Heart left ventricle (tissue), 16 donors: Measurements from ENCODE around the gene PAFAH1B2. TPM values are rescaled to one million over a fixed set of nuclear protein-coding genes. Genes with fewer than 3 reads are reported as not detected.

Source experiments
- ATAC-seq, 4 donors: fragments of 200-7000 bp; cut with Tn5 transposase; one replicate each; pipeline ENCODE4 v1.9.1; 2020 to 2022; ENCODE audit warnings: moderate library complexity in 4 of 4, mild to moderate bottlenecking in 3 of 4, moderate number of reproducible peaks in 1 of 4
- DNase-seq, 5 donors: peaks; one replicate each; pipeline ENCODE4 v3.0.0-alpha.2; 2020
- H3K27ac ChIP-seq, 12 donors: fragments of 200-600 bp; sonication (generic) in 4 of 12; one replicate each; pipeline versions ENCODE4 v1.5.0 to v1.8.0; 2016 to 2022; ENCODE audit warnings: mild to moderate bottlenecking in 2 of 12
- H3K27me3 ChIP-seq, 9 donors: fragments of 200-600 bp; sonication (generic) in 2 of 9; one replicate each; pipeline versions ENCODE4 v1.5.1 to v1.8.0; 2016 to 2022; ENCODE audit warnings: mild to moderate bottlenecking in 3 of 9
- H3K36me3 ChIP-seq, 9 donors: fragments of 200-600 bp; sonication (generic) in 2 of 9; one replicate each; pipeline versions ENCODE4 v1.5.0 to v1.8.0; 2018 to 2022; ENCODE audit warnings: mild to moderate bottlenecking in 2 of 9
- H3K4me1 ChIP-seq, 12 donors: fragments of 200-600 bp; sonication (generic) in 4 of 12; one replicate each; pipeline versions ENCODE4 v1.5.0 to v1.8.0; 2016 to 2022; ENCODE audit warnings: mild to moderate bottlenecking in 3 of 12
- H3K4me3 ChIP-seq, 12 donors: fragments of 200-600 bp; sonication (generic) in 4 of 12; one replicate each; pipeline versions ENCODE4 v1.5.0 to v1.8.0; 2017 to 2022; ENCODE audit warnings: mild to moderate bottlenecking in 9 of 12, moderate library complexity in 4 of 12
- H3K9me3 ChIP-seq, 12 donors: fragments of 200-600 bp; sonication (generic) in 4 of 12; one replicate each; pipeline versions ENCODE4 v1.5.0 to v1.8.0; 2016 to 2022; ENCODE audit warnings: mild to moderate bottlenecking in 1 of 12
- POLR2A ChIP-seq, 2 donors: fragments of 450-650 bp; IDR thresholded peaks; one replicate each; pipeline ENCODE4 v1.6.1; 2017; ENCODE audit warnings: antibody characterized with exemption in 2 of 2, mild to moderate bottlenecking in 2 of 2, moderate library complexity in 2 of 2
- WGBS, 4 donors: extraction: QIAGEN DNeasy Blood & Tissue Kit in 2 of 4; methylation state at CpG; one replicate each; pipeline versions ENCODE4 v1.1.5 to v1.1.7; 2013 to 2018; 5-methylcytosine and 5-hydroxymethylcytosine counted together
- intact Hi-C, 10 donors: fragments of 100-400 bp; cut with DNase I; formaldehyde crosslinking; loops; one replicate each; pipeline versions ENCODE4 v1.11.1 to v1.14.2; 2022
- polyA plus RNA-seq, 2 donors: library from polyadenylated mRNA; stranded (reverse); fragments of 200-250 nt; gene quantifications; one replicate each; pipeline ENCODE4 v1.2.3, GENCODE V29; 2013
- total RNA-seq, 9 donors: library from RNA; depleted of rRNA in 2 of 9; stranded (reverse); fragments of >200 nt in 2 of 9; fragmentation: NEBNext Ultra II Directional in 3 of 9; extraction: Animal tissue kit (Norgen Biotek cat#: 25700) in 3 of 9; gene quantifications; one replicate each; pipeline versions ENCODE4 v1.1.0 to v1.2.4, GENCODE V29; 2016 to 2023
- TF ChIP-seq, protein P1 (sequence below), 12 donors: fragments of 200-600 bp; sonication (generic) in 4 of 12; IDR thresholded peaks; one replicate each; pipeline versions ENCODE4 v1.5.0 to v1.8.0; 2018 to 2022; ENCODE audit warnings: antibody characterized with exemption in 12 of 12, mild to moderate bottlenecking in 5 of 12
- donor health status: ischemic (EF 13 %, LVEDD 7.1; RV severe dilation, severe dysfunction).
- donor health status: healthy with polysubstance abuse.
- donor health status: DM: no; HTN: yes; CAD: no.
- donor health status: DM: no; HTN: no; CAD: no.
- donor health status: ischemic (EF 25% LVEDD 6.9; RV normal size, moderate dysfunction).
- donor health status: ischemic (EF 25% LVEDD 5.7; RV mildly dilated, moderate dysfunction).
- donor health status: healthy.
- donor health status: DM: yes; HTN: yes; CAD: no.
- donor health status: ischemic (EF 35%, LVEDD 5.7; RV mildly dilated, moderate dysfunction).
- donor health status: nonischemic (EF 11% LVEDD 7.7; RV severe dilation, severe dysfunction).
- donor health status: DM: yes; HTN: yes; CAD: no.
- donor health status: PGD.
- donor health status: ischemic (EF 29% LVEDD 5.4; RV normal size, mild dysfunction).
- donor health status: nonischemic (EF 23%, LVEDD 6.1; RV moderate dilation, normal function).

The PAFAH1B2 gene
- total and polyA plus RNA-seq, 11 donors: 16.7 to 81.1 (median 65.6) TPM

DNA sequence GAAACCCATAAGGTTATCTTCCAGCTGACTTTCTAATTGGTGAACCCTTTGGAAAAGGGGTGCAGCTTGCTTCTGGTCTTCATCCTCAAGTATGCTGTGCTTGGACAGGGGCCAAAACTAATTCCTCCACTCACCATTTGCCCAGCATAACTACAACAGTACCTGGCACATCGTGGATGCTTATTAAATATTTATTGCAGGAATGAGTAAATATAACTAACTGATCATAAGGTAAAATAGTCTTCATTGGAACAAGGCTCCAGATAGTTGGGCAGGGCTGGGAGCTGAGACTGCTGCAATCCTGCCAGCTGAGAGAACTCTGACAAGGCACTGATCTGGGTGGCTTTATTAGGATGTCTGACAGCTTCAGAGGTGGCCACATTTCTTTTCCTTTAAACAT is 32.1 kb downstream of the PAFAH1B2 start:
- H3K36me3 ChIP-seq: peaks cover 0 to 8% (median 2%) of the 10 kb centered on the region in 9 donors
- no peak for TF ChIP-seq POLR2A (IDR thresholded peaks at IDR 0.05)
- TF ChIP-seq, protein P1, sequence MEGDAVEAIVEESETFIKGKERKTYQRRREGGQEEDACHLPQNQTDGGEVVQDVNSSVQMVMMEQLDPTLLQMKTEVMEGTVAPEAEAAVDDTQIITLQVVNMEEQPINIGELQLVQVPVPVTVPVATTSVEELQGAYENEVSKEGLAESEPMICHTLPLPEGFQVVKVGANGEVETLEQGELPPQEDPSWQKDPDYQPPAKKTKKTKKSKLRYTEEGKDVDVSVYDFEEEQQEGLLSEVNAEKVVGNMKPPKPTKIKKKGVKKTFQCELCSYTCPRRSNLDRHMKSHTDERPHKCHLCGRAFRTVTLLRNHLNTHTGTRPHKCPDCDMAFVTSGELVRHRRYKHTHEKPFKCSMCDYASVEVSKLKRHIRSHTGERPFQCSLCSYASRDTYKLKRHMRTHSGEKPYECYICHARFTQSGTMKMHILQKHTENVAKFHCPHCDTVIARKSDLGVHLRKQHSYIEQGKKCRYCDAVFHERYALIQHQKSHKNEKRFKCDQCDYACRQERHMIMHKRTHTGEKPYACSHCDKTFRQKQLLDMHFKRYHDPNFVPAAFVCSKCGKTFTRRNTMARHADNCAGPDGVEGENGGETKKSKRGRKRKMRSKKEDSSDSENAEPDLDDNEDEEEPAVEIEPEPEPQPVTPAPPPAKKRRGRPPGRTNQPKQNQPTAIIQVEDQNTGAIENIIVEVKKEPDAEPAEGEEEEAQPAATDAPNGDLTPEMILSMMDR (IDR thresholded peaks at IDR 0.05): no peak
- WGBS, 4 donors: 63 to 90% (median 77%) methylated on average over 1 of the region's 1 CpG
- H3K4me3 ChIP-seq: no peak overlapping the region
- DNase-seq (no peak), ATAC-seq (no peak)
- no peaks in the 10 kb centered on the region for H3K9me3 ChIP-seq
- peak overlapping the region in 1 of 12 donors; percentile 12 for H3K27ac ChIP-seq
- H3K4me1 ChIP-seq: peaks cover 0 to 58% (median 47%) of the 10 kb centered on the region in 12 donors
- no peaks in the 10 kb centered on the region for H3K27me3 ChIP-seq
- intact Hi-C loops: loop anchor here in 3 of 10 donors (5.0 kb wide), 2 partner anchors 34 to 46 kb away; partner anchors contain the start of gene PAFAH1B2 (in 2 of the 3)

DNA sequence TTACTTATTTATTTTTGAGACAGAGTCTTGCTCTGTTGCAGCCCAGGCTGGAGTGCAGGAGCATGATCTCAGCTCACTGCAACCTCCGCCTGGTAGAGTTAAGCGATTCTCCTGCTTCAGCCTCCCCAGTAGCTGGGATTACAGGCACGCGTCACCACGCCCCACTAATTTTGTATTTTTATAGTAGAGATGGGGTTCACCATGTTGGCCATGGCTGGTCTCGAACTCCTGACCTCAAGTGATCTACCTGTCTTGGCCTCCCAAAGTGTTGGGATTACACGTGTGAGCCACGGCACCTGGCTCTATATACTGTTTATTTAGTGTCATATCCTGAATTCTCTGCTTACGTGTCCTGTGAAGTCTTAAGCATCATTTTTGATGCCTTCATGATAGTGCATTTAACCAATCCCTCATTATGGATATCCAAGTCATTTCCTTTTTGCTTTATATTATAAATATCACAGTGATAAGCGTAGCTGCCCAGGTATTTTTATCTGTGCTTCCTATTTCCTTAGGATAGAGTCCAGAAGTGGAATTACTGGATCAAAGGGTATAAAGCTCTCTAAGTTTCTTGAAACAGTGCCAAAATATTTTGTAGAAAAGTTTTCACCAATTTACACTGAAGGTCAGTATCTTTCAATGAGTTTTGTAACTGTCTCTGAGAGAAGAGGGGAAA is 33.6 kb downstream of the PAFAH1B2 start:
- peaks cover 0 to 51% (median 40%) of the 10 kb centered on the region in 12 donors for H3K4me1 ChIP-seq
- peak overlapping the region in 9 of 12 donors; percentile 87 to 96 (median 92) for H3K4me3 ChIP-seq
- DNase-seq (no peak), ATAC-seq (no peak)
- intact Hi-C loops: loop anchor here in 5 of 10 donors (1.0 to 5.0 kb wide), 6 partner anchors 32 to 55 kb away; partner anchors contain the start of genes PAFAH1B2 (in 4 of the 5), PCSK7 (in 1 of the 5) and RNF214 (in 1 of the 5)
- no peaks in the 10 kb centered on the region for H3K27me3 ChIP-seq
- no peaks in the 10 kb centered on the region for H3K9me3 ChIP-seq
- no peak for TF ChIP-seq POLR2A (IDR thresholded peaks at IDR 0.05)
- TF ChIP-seq, protein P1 (IDR thresholded peaks at IDR 0.05): no peak
- 79 to 84% (median 84%) methylated on average over 10 of the region's 10 CpGs for WGBS, 4 donors
- H3K36me3 ChIP-seq: peaks cover 0 to 13% (median 10%) of the 10 kb centered on the region in 9 donors
- H3K27ac ChIP-seq: peak overlapping the region in 11 of 12 donors; percentile 77 to 98 (median 96)

DNA sequence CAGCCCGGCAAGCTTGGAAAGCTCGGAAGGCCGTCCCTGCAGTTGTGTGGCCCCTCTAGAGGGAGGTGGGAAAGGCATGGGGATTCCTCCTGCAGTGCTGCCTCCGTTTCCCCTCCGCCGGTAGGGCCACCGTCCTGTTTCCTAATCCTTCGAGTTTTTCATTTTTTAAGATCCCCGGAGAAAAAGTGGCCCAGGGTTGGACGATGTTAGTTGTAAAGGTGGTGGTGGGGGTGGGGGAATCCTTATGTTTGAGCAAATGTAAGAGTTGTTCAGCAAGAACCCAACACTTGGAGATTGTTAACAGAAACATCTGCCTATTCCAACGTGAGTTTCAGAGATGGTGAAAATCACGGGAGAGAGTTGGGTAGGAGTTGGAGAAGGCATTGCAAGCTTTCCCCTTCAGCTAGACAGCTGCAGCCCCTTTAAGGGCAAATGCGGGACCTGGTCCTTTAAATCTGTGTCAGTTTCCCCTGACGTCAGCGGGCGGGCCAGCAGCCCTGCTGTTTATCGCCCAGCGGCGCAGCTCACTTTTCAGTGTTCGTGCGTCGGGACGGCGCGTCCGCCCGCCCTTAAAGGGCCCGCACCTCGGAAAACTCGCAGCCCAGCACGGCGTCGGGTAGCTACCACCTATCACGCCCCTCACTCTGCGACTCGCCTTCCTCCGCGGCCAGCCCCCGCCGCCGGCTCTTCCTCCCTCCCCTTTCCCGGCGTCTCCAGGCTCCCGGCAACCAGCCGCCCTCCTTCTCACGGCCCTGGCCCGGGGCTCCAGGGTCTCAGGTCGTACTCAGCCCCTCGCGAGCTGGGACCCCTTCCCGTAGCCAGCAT is 34.3 kb downstream of the PAFAH1B2 start, which contains the start of gene SIDT2:
Gene SIDT2, plus strand, starts transcription at position 534 of the 825 bp plus-strand sequence. CDS start 521 bp downstream, outside the sequence.
- 0 to 1% (median 1%) methylated on average over 49 to 51 of the region's 51 CpGs for WGBS, 4 donors
- peaks cover 0 to 21% (median 17%) of the 10 kb centered on the region in 9 donors for H3K36me3 ChIP-seq
- H3K4me3 ChIP-seq: peak within 1 kb of the TSS; percentile 75 to 96 (median 91)
- DNase-seq (peak; percentile 96 to 98 (median 96)), ATAC-seq (peak; percentile 93 to 96 (median 96))
- peaks cover 0 to 43% (median 33%) of the 10 kb centered on the region in 12 donors for H3K4me1 ChIP-seq
- H3K27me3 ChIP-seq: no peaks in the 10 kb centered on the region
- intact Hi-C loops: loop anchor here in 5 of 10 donors (1.0 to 5.0 kb wide), 6 partner anchors 33 to 54 kb away; partner anchors contain the start of genes PAFAH1B2 (in 4 of the 5), PCSK7 (in 1 of the 5) and RNF214 (in 1 of the 5)
- H3K9me3 ChIP-seq: no peaks in the 10 kb centered on the region
- TF ChIP-seq, protein P1 (IDR thresholded peaks at IDR 0.05): no peak
- TF ChIP-seq POLR2A (IDR thresholded peaks at IDR 0.05): peak; percentile 90 to 96
- H3K27ac ChIP-seq: peak within 1 kb of the TSS; percentile 77 to 98 (median 96)
